DMS114 treated with DMSO at 0.1 percent for 48 hours (cell line): ENCODE data around the gene WNK2.

Experiments used
- DNase-seq: peaks from one replicate; lab custom pipeline; 2025; ENCODE audit not compliant: unreplicated experiment; lab: John Stamatoyannopoulos, UW

Gene WNK2

DNA sequence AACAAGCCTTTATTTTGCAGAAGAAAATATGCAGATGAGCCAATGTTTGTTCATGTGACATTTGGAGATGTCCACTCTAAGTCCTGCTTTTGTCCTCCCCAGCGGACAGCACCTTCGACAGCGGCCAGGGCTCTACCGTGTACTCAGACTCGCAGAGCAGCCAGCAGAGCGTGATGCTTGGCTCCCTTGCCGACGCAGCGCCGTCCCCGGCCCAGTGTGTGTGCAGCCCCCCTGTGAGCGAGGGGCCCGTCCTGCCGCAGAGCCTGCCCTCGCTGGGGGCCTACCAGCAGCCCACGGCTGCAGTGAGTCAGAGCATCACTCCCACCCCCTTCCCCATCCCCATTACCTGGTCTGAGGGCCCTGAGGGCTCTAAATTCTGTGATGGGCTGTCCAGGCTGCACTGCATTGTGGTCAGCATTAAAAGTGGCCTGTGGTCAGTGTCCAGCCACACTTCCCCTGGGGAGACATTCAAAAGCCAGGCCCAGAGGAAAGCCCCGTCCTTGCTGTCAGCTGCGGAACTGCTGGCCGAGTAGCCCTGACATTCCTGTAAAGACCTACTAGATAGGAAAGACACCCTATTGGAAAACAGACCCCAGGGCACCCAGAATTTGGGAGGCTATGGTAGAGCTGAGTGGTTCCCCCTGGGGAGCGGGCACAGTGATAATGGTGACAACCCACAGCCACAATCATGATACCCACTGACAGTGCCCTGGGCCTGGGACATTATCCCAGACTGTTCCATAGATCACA, 69.0 kb downstream of the WNK2 start:
- DNase-seq = no peak

DNA sequence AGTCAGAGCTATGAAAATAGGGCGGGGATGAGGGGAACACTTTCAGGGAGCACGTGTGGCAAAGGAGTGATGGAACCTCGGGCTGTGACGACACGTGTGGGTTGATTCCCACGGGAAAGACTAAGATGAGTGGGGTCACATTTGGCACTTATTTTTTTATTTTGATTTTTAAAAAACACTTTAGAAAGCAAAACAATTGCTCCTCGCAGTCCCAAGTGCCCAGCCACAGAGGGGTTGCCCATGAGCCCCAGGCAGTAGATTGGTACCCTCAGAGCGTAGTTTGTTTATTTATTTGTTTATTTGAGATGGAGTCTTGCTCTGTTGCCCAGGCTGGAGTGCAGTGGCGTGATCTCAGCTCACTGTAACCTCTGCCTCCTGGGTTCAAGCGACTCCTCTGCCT, 69.7 kb downstream of the WNK2 start:
- DNase-seq = no peak

DNA sequence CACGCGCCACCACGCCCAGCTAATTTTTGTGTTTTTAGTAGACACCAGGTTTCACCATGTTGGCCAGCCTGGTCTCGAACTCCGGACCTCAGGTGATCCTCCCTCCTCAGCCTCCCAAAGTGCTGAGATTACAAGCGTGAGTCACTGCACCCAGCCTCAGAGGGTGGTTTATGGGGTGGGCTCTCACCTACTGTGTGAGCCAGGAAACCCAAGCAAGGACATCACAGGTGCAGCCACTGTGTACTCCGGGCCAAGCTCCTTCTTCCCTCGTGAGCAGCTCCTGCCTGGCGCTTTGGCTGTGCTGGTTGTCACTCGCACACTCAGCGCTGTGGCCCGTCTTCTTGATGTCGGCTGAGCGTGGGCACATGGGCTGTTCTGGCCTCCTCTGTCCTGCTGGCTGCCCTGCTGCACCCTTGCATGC, 70.1 kb downstream of the WNK2 start:
- no peak for DNase-seq

DNA sequence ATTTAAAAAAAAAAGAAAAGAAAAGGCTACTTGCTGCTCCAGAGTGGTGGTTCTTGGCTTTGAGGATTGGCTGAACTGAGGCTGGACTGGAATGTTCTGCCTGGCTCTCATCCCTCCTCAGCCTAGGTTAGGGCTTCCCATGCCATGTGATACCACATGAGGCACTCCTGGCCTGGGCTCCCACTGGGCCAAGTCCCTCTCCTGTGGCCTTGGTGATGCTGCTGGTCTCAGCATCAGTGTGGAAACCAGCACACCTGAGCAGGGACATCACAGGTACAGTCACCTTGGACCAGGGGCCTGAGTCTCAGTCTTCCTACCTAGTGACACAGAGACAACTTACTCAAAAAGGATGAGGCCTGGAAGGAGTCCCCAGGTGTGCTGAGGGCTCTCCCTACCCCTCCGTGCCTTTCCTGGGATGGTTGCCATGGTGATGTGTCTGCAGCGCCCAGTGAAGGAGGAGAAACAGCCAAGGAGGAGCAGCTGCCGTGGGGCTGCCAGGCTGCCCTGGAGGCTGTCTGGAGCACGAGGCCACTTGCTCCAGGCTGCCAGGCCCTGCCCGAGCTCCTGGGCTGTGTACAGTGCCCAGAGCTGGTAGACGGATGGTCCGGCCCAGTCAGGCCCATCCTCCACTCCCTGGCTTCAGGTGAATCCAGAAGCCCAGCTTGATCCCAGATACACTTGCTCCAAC, 71.0 kb downstream of the WNK2 start:
- DNase-seq = peak; percentile 0

DNA sequence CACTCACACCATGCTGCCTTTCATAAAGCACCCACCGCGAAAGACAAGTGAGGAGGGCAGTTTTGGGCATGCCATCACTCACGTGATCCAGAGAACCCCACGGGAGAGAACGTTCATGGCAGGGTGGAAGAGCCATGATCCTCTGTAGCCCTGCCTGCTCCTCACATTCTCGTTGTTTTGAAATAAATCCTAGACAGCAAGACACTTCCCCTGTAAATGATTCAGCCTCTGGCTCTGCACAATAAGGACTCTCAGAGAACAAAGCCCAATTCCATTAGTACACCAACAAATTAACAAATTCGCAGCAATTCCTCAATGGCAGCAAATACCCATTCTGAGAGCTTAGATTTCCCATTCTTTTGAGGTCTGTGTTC, 71.5 kb downstream of the WNK2 start:
- no peak for DNase-seq

DNA sequence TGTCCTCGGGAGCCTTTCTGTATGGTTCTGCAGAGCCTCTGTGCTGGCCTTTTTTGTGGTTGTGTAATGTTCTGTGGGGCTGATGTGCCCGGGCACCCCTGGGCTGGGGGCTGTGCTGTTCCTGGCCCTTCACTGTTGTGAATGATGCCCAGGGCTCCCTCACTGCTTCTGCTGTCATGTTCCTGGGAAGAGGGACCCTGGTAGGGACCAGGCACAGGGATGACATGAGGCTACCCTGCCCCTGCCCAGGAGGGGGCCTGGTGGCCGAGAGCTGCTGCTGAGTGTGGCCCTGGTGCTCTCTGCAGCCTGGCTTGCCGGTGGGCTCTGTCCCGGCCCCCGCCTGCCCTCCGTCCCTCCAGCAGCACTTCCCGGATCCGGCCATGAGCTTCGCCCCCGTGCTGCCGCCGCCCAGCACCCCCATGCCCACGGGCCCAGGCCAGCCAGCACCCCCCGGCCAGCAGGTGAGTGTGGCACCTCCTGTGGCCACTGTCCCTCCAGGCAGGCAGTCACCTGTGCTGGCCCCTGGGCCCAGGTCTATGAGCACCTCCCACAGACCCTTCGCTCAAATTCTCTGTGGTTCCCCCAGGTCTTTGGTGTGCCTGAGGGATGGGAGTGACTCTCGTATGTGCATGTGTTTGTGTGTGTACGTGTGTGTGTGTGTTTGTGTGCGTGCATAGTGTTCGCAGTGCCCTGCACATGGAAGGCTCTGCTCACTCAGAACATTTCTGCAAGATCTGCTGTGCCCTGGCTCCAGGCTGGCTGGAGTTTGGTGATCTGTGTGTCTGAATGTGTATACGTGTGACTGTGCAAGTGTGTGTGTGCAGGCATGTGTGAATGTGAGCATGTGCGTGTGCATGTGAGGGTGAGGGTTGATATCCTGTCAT, 72.3 kb downstream of the WNK2 start:
- DNase-seq = no peak

DNA sequence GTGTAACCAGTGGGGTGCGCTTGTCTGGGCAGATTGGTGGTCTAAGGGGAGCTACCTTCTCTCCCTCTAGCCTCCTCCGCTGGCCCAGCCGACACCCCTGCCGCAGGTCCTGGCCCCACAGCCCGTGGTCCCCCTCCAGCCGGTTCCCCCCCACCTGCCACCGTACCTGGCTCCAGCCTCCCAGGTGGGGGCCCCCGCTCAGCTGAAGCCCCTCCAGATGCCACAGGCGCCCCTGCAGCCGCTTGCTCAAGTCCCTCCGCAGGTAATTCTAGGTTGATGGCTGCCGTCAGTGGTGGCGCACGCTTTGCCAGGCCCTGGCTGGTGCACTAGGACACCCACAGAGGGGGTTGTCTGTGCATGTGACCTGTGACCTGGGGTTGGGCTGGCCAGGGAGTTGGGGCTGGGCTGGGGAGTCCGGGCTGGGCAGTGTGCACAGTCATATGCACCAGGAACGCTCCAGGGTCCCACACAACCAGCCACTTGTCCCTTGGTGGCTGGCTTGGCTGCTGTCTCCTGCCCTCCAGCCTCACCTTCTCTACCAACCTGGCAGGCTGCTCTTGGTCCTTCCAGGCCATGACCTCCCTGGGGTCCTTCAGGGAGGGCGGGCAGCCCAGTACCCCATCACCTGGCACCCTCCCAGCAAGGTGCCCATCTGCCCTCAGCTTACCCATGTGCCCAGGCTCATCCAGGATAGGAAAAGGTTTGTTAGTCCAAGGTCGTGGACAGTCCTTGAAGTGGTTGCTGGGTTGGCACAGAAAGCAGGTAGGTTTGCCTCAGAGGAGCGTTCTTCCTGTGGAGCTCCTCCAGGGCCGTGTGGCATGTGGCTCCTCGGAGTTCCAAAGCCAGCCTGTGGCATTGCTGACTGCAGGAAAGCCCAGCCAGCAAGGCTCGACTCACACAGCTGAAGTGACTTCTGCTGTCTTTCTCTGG, 73.2 kb downstream of the WNK2 start:
- no peak for DNase-seq

DNA sequence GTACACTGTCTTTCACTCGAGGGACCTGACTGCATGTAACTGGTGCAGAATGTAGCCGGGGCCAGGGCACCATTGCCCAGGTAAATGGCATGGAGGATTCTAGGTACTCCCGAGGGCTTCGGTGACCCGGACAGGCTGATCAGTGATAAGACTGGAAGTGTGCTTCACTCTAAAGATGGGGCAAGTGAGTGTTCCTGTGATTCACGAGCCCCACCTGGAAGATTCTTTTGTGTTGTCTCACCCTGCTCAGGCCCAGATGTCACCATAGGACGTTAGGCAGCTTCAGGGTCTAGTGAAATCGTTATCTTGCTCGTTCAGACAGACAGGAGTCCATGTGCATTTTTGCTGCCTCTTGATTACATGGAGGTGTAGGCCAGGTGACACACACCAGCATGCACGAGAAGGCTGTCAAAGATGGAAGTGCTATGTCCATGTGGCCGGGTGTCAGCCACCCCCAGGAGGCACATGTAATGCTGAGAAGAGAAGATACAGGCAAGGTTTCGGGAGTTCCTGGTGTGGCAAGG, 73.9 kb downstream of the WNK2 start:
- DNase-seq = no peak

DNA sequence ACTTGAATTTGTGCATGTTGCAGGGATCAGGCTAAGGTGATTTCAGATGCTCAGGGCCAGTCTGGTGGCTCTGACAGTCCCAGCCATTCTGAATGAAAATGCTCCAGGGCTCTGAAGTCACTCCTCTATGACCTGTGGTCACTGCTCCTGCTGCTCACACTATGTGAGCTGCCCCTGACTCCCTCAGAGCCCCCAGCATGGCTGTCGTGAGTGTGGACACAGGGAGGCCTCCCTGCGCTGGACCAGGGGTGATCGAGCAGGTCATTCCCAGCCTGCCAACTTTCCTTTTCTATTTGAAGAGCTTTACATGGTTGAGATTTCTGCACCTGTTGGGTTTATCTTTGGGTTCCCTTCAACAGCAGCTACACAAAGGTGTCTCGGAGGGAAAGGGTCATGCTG, 74.5 kb downstream of the WNK2 start:
- no peak for DNase-seq

DNA sequence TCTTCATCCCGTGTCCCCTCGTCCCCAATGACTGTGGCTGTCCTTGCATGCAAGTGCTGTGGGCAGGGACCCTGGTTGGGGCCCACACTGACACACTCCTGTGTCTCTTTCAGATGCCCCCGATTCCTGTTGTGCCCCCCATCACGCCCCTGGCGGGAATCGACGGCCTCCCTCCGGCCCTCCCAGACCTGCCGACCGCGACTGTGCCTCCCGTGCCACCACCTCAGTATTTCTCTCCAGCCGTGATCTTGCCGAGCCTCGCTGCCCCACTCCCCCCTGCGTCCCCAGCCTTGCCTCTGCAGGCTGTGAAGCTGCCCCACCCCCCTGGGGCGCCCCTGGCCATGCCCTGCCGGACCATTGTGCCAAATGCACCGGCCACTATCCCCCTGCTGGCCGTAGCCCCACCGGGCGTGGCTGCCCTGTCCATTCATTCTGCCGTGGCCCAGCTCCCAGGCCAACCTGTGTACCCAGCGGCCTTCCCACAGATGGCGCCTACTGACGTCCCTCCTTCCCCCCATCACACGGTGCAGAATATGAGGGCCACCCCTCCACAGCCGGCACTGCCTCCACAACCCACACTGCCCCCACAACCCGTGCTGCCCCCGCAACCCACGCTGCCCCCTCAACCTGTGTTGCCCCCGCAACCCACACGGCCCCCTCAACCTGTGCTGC, 75.0 kb downstream of the WNK2 start:
- DNase-seq = no peak

DNA sequence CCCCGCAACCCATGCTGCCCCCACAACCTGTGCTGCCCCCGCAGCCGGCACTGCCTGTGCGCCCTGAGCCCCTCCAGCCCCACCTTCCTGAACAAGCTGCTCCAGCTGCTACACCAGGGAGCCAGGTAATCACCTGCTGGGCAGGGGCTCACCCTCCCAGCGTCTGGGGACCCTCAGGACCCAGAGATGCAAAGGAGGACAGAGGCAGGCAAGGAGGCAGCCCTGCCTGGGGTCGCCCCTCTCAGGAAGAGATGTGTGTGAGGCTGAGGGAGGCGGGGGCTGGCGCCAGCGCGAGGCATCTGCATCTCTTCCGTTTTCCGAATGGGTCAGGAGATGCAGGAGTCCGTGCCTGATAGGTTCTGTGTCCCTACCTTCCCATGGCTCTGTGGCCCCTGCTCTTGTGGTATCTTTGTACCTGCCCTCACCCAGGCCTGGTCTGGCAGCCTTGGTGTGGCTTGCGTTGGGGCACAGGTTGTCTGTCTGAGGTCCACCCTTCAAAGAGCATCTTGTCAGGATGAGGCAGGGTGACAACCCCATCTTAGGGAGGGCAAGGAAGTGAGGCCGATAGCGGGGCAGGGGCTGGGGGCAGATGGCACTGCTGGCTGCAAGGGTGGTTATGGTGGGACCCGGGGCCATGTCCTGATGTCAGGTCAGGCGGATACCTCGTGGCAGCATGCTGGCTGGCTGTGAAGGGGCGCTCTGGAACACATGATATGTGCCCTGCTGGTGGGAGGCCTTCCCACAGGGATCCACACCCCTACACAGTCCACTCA, 75.7 kb downstream of the WNK2 start:
- DNase-seq = no peak

DNA sequence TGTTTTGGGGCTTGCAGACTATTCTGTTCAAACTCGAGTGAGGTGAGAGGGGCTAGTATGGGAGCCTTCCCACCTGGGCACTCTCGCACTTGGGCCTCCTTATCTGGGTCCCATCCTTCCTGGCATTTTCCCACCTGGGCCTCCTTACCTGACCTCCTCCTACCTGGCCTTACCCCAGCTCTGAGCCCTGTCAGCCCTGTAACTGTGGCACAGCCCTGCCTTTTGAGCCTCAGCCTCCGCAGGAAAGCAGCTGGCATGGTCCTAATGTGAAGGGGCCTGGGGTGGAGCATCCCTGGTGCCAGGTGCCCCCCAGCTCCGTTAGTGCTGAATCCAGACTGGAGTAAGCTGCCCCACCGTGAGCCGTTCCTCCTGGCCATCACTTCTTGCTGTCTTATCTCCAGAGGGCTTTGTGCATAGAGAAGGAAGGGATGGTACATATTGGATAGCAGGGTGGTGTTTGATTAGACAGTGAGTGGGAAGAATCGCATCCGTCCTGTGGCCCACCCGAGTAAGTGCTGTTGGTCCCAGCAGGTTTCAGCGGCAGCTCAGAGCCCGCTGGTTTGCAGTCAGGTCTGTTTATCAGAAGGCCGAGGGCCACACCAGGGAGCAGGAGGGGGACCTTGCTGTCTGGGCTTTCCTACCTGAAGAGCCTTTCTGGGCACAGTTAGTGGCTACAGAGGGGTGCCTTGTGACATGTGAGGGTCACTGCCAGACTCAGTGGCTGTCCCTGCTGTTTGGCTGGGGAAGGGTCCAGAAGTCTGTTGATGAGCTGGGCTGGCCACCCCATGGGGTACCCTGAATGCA, 76.5 kb downstream of the WNK2 start:
- DNase-seq = no peak

DNA sequence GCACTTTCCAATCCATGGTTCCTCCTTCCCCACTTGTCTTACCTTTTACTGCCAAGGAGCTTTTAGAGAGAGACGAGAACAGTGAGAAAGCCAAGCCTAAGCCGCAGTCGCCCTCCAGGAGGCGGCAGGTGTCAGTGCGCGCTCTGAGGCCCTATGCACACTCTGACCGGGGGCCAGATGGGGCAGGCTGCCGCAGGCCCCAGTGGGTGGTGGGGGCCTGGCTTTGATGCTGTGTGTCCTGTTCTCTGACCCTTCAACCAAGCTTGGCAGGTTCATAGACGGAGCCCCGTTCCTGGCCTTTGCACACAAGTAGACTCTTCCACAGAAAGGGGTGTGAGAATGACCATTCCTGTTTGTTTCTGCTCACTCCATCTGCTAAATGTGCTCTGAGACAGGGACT, 77.3 kb downstream of the WNK2 start:
- no peak for DNase-seq

DNA sequence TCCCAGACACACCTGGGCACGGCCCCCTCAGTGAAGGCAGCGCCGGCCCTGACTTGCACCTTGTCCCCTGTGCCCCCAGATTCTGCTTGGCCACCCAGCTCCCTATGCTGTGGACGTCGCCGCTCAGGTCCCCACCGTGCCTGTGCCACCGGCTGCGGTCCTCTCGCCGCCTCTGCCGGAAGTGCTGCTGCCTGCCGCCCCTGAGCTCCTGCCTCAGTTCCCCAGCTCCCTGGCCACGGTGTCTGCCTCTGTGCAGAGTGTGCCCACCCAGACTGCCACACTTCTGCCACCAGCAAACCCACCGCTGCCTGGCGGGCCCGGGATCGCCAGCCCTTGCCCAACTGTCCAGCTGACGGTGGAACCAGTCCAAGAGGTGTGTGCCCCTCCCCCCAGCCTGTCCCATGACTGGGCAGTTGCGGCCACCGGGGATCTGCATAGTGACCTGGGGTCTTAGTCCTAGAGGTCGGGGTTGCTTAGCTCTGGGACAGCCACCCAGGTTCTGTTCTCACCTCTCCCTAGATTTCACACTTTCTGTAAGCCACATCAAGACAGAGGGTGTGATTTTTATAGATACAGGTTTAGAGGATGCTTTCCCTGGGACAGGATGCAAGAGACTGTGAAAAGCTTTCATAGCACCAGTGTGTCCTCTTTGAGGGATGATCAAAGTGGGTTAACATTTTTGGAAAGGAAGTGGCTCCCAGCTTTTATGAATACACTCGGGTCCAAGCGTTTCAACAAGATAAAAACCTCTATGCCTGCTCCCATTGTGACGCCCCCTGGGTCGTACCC, 78.0 kb downstream of the WNK2 start:
- DNase-seq = no peak

DNA sequence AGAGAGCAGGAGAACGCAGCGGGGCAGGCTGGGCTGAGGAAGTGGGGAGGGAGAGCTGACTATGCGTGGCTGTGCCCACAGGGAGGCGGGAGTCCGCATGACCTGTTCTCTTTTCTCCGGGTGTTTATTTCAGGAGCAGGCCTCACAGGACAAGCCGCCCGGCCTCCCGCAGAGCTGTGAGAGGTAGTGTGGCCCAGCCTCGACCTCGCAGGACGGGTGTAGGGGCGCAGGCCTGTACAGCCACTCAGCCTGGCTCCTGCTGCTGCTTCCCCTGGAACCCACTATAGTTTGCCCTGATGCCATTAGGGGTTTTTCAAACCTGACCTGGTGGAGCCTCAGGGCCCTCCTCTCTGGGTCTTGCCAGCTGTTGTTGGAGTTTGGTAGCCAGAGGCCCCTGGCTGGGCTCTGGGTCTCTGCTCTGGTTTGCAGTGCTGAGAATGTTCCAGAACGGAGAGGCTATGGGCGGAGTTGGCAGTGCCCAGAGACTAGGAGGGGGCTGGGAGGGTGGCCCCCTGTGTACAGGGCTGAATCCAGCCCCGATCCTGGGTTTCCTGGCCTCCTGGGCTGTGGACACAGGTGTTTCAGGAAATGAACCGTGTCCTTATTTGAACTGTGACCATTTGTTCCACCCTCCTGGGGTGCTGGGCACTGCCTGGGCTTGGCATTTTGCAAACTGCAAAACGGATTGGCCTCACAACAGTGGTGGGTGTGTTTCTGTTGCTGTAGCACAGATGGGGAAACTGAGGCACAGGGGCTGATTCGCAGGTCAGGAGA, 78.8 kb downstream of the WNK2 start:
- DNase-seq = no peak

DNA sequence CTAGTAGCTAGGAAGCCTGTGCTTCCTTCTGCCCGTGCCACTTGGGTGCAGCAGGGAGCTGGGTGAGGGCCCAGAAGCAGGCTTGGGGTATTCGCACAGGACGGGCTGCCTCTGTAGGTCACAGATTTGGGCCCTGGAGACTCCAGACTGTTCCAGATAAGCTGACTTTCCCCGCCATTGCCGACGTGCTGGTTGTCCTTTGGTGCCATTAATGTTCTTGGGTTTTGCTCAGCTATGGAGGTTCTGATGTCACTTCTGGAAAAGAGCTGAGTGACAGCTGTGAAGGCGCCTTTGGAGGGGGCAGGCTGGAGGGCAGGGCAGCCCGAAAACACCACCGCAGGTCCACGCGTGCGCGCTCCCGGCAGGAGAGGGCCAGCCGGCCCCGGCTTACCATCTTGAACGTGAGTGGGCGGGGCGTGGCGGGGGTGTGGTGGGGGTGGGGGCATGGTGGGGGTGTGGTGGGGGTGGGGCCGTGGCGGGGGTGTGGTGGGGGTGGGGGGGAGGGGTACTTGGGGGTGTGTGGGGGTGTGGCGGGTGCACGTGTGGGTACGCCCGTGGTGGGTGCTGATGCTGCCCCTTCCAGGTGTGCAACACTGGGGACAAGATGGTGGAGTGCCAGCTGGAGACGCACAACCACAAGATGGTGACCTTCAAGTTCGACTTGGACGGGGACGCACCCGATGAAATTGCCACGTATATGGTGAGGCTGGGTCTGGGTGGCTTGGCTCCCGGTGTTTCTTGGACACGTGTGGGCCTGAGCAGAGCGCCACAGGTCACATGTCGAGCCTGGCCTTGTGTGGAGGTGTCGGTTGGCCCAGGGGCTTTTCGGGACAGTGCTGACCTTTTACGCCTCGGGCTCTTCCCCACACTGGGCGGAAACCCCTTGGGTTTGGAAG, 79.6 kb downstream of the WNK2 start:
- DNase-seq = no peak
